ENCODE measurements around the gene CENPX. TPM values are rescaled to one million over a fixed set of nuclear protein-coding genes. Genes with fewer than 3 reads are reported as not detected.
A peak's percentile ranks its signal among the peaks of the same experiment; 100 is the strongest.

The CENPX gene
- total and polyA plus RNA-seq, 2 of the 13 experiments (the other 11 are each of a cell fraction or from before 2014, with no cell fraction given): 92.7 to 170 TPM

DNA sequence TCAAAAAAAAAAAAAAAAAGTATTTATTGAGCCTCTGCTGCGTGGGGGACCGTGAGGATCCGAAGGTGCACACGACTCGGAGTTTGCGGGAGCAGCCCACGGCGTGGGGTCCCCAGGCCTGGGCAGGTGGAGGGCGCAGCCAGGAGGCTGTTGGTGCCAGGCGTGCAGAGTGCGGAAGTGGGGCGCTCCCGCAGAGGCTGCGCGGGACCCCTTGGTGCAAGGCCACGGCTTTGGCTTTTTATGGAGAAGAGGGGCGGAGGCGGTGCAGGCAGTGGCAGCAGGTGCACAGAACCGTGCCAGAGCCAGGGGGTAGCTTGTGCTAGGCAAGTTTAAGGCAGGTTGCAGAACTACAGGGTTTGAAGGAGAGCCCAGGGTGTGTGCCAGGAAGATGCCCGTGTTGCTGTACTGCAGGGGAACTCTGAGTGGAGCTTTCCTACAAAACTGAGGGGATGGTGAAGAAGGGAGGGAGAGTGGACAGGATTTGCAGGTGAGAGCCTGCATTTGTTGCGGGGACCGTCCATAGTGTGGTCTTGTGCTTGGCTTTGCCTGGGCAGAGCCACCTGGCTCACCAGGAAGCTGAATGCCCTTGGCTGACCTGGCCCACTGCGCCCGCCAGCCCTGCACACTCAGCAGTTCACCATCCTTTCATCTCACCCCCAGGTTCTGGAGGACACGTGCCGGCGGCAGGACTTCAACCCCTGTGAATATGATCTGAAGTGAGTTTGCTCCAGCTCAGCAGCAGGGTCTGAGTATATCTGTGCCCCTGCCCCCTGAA, 44.0 kb downstream of the CENPX start (continued):
- TF ChIP-seq, protein P1, sequence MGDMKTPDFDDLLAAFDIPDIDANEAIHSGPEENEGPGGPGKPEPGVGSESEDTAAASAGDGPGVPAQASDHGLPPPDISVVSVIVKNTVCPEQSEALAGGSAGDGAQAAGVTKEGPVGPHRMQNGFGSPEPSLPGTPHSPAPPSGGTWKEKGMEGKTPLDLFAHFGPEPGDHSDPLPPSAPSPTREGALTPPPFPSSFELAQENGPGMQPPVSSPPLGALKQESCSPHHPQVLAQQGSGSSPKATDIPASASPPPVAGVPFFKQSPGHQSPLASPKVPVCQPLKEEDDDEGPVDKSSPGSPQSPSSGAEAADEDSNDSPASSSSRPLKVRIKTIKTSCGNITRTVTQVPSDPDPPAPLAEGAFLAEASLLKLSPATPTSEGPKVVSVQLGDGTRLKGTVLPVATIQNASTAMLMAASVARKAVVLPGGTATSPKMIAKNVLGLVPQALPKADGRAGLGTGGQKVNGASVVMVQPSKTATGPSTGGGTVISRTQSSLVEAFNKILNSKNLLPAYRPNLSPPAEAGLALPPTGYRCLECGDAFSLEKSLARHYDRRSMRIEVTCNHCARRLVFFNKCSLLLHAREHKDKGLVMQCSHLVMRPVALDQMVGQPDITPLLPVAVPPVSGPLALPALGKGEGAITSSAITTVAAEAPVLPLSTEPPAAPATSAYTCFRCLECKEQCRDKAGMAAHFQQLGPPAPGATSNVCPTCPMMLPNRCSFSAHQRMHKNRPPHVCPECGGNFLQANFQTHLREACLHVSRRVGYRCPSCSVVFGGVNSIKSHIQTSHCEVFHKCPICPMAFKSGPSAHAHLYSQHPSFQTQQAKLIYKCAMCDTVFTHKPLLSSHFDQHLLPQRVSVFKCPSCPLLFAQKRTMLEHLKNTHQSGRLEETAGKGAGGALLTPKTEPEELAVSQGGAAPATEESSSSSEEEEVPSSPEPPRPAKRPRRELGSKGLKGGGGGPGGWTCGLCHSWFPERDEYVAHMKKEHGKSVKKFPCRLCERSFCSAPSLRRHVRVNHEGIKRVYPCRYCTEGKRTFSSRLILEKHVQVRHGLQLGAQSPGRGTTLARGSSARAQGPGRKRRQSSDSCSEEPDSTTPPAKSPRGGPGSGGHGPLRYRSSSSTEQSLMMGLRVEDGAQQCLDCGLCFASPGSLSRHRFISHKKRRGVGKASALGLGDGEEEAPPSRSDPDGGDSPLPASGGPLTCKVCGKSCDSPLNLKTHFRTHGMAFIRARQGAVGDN (CRISPR knock-in tag; IDR thresholded peaks at IDR 0.05): peak; percentile 72
- TF ChIP-seq ZNF547 (CRISPR knock-in tag; IDR thresholded peaks at IDR 0.05) (no peak), ZNF577 (CRISPR knock-in tag; IDR thresholded peaks at IDR 0.05; ENCODE audit: borderline replicate concordance, low read depth) (no peak), ZNF333 (CRISPR knock-in tag; IDR thresholded peaks at IDR 0.05; ENCODE audit: borderline replicate concordance) (0 out of 2 replicates have a peak, but pooled peaks have one; percentile 14), SIX1 (CRISPR knock-in tag; IDR thresholded peaks at IDR 0.05; ENCODE audit: borderline replicate concordance) (no peak), NCOA2 (CRISPR knock-in tag; IDR thresholded peaks at IDR 0.05) (no peak), KDM2A (CRISPR knock-in tag; IDR thresholded peaks at IDR 0.05; ENCODE audit: borderline replicate concordance, low read depth) (no peak; the same call in none of the 2 replicates), ISX (CRISPR knock-in tag; conservative IDR thresholded peaks at IDR 0.05) (no peak), ZNF766 (CRISPR knock-in tag; IDR thresholded peaks at IDR 0.05; ENCODE audit: borderline replicate concordance) (no peak)
- TF ChIP-seq, protein P2, sequence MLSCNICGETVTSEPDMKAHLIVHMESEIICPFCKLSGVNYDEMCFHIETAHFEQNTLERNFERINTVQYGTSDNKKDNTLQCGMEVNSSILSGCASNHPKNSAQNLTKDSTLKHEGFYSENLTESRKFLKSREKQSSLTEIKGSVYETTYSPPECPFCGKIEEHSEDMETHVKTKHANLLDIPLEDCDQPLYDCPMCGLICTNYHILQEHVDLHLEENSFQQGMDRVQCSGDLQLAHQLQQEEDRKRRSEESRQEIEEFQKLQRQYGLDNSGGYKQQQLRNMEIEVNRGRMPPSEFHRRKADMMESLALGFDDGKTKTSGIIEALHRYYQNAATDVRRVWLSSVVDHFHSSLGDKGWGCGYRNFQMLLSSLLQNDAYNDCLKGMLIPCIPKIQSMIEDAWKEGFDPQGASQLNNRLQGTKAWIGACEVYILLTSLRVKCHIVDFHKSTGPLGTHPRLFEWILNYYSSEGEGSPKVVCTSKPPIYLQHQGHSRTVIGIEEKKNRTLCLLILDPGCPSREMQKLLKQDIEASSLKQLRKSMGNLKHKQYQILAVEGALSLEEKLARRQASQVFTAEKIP (CRISPR knock-in tag; IDR thresholded peaks at IDR 0.05; ENCODE audit: borderline replicate concordance): no peak
- TF ChIP-seq, protein P3, sequence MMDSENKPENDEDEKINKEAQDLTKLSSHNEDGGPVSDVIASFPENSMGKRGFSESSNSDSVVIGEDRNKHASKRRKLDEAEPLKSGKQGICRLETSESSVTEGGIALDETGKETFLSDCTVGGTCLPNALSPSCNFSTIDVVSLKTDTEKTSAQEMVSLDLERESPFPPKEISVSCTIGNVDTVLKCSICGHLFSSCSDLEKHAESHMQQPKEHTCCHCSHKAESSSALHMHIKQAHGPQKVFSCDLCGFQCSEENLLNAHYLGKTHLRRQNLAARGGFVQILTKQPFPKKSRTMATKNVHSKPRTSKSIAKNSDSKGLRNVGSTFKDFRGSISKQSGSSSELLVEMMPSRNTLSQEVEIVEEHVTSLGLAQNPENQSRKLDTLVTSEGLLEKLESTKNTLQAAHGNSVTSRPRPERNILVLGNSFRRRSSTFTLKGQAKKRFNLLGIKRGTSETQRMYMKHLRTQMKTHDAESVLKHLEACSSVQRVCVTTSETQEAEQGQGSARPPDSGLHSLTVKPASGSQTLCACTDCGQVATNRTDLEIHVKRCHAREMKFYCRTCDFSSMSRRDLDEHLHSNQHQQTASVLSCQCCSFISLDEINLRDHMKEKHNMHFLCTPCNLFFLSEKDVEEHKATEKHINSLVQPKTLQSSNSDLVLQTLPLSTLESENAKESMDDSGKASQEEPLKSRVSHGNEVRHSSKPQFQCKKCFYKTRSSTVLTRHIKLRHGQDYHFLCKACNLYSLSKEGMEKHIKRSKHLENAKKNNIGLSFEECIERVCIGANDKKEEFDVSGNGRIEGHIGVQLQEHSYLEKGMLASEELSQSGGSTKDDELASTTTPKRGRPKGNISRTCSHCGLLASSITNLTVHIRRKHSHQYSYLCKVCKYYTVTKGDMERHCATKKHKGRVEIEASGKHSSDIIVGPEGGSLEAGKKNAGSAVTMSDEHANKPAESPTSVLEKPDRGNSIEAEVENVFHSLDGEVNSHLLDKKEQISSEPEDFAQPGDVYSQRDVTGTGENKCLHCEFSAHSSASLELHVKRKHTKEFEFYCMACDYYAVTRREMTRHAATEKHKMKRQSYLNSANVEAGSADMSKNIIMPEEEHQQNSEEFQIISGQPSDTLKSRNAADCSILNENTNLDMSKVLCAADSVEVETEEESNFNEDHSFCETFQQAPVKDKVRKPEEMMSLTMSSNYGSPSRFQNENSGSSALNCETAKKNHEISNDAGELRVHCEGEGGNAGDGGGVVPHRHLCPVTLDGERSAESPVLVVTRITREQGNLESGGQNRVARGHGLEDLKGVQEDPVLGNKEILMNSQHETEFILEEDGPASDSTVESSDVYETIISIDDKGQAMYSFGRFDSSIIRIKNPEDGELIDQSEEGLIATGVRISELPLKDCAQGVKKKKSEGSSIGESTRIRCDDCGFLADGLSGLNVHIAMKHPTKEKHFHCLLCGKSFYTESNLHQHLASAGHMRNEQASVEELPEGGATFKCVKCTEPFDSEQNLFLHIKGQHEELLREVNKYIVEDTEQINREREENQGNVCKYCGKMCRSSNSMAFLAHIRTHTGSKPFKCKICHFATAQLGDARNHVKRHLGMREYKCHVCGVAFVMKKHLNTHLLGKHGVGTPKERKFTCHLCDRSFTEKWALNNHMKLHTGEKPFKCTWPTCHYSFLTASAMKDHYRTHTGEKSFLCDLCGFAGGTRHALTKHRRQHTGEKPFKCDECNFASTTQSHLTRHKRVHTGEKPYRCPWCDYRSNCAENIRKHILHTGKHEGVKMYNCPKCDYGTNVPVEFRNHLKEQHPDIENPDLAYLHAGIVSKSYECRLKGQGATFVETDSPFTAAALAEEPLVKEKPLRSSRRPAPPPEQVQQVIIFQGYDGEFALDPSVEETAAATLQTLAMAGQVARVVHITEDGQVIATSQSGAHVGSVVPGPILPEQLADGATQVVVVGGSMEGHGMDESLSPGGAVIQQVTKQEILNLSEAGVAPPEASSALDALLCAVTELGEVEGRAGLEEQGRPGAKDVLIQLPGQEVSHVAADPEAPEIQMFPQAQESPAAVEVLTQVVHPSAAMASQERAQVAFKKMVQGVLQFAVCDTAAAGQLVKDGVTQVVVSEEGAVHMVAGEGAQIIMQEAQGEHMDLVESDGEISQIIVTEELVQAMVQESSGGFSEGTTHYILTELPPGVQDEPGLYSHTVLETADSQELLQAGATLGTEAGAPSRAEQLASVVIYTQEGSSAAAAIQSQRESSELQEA (CRISPR knock-in tag; IDR thresholded peaks at IDR 0.05; ENCODE audit: not compliant biosample characterization): no peak
- TF ChIP-seq, protein P4, sequence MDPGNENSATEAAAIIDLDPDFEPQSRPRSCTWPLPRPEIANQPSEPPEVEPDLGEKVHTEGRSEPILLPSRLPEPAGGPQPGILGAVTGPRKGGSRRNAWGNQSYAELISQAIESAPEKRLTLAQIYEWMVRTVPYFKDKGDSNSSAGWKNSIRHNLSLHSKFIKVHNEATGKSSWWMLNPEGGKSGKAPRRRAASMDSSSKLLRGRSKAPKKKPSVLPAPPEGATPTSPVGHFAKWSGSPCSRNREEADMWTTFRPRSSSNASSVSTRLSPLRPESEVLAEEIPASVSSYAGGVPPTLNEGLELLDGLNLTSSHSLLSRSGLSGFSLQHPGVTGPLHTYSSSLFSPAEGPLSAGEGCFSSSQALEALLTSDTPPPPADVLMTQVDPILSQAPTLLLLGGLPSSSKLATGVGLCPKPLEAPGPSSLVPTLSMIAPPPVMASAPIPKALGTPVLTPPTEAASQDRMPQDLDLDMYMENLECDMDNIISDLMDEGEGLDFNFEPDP (CRISPR knock-in tag; conservative IDR thresholded peaks at IDR 0.05): 0 out of 2 replicates have a peak, but pooled peaks have one; percentile 78

Data from HepG2 (cell line).